ENCODE measurements around the gene COG5. TPM values are rescaled to one million over a fixed set of nuclear protein-coding genes. Genes with fewer than 3 reads are reported as not detected.

The COG5 gene
- total and polyA plus RNA-seq, 2 of the 8 experiments (the other 6 are each of a cell fraction or from before 2014, with no cell fraction given): 10.5 to 28.1 TPM

- Histone ChIP-seq H3K18ac (ENCODE audit: extremely low read depth, low read length) (no peak overlapping the region), H2BK15ac (ENCODE audit: low read length) (no peak overlapping the region)
- FAIRE-seq: no peak
These were observed 169.4 kb downstream of the COG5 start for GRCh38 chr7:107394276-107394675.

More at GRCh38 chr7:107394276-107394675, 169.4 kb downstream of the COG5 start:
- Histone ChIP-seq H3K9ac (replicated peaks in 1 of 4; ENCODE audit: extremely low read depth in 1 of 4, low read depth in 3 of 4, low read length in 3 of 4) (no peak overlapping the region), H3K79me2 (ENCODE audit: control insufficient read depth in 1 of 2, insufficient read depth in 2 of 2, low read length in 2 of 2) (no peaks in the 10 kb centered on the region), H3K4me1 (replicated peaks in 1 of 4; ENCODE audit: control insufficient read depth in 3 of 4, insufficient read depth in 4 of 4, low read length in 3 of 4) (peaks cover 2 to 6% (median 3%) of the 10 kb centered on the region in 4 experiments; a peak in 4 of 7 replicates), H3K23ac (ENCODE audit: insufficient read length) (no peak overlapping the region), H2BK20ac (ENCODE audit: low read length) (no peak overlapping the region), H3K27ac (ENCODE audit: low read depth, low read length) (no peak overlapping the region), H2BK120ac (replicated peaks; ENCODE audit: low read depth, low read length) (no peak overlapping the region), H4K8ac (ENCODE audit: extremely low read depth, insufficient read depth, low read length) (no peak overlapping the region), H3K27me3 (replicated peaks in 1 of 4; ENCODE audit: control insufficient read depth in 3 of 4, extremely low read depth in 1 of 4, insufficient read depth in 3 of 4, low read length in 3 of 4) (no peaks in the 10 kb centered on the region), H3K4me2 (ENCODE audit: insufficient read depth in 1 of 2, low read depth in 2 of 2, low read length in 2 of 2) (no peak overlapping the region), H2BK12ac (ENCODE audit: low read depth, low read length) (no peak overlapping the region), H4K5ac (ENCODE audit: insufficient read length, low read depth, low read length) (no peak overlapping the region), H3K14ac (ENCODE audit: insufficient read length) (no peak overlapping the region), H3K23me2 (ENCODE audit: low read depth, low read length) (no peaks in the 10 kb centered on the region), H2AFZ (ENCODE audit: low read length) (no peak overlapping the region), H3K56ac (replicated peaks; ENCODE audit: insufficient read length, low read depth, low read length) (no peak overlapping the region), H2BK5ac (ENCODE audit: low read depth, low read length) (no peak overlapping the region), H3K4ac (replicated peaks; ENCODE audit: insufficient read length, low read depth, low read length) (no peak overlapping the region), H3K79me1 (ENCODE audit: low read depth, low read length) (no peaks in the 10 kb centered on the region), H3K9me3 (ENCODE audit: insufficient read depth in 2 of 2, low read depth in 1 of 2, low read length in 1 of 2) (no peaks in the 10 kb centered on the region), H4K20me1 (replicated peaks in 1 of 2; ENCODE audit: control insufficient read depth in 1 of 2, insufficient read depth in 2 of 2, low read length in 2 of 2) (peaks cover 0 to 3% of the 10 kb centered on the region in 2 experiments), H4K91ac (replicated peaks; ENCODE audit: insufficient read length, low read length) (no peak overlapping the region), H3K4me3 (ENCODE audit: extremely low read depth in 1 of 4, insufficient read depth in 2 of 4, low read depth in 3 of 4, low read length in 4 of 4) (no peak overlapping the region), H3K36me3 (ENCODE audit: control insufficient read depth in 2 of 4, insufficient read depth in 4 of 4, low read length in 3 of 4) (no peaks in the 10 kb centered on the region; a peak in 1 of 8 replicates), H2AK5ac (ENCODE audit: low read depth, low read length) (no peak overlapping the region)
- POLR2A ChIA-PET (ENCODE audit: partially characterized antibody): no interaction called here
- WGBS, 2 experiments (ENCODE audit: extremely low coverage in 1 of 2, insufficient coverage in 1 of 2, insufficient read length in 1 of 2, insufficient replicate concordance in 2 of 2, low coverage in 1 of 2, low lambda C conversion rate in 2 of 2, missing lambda C conversion rate in 1 of 2): 83% methylated on average over 1 of the region's 1 CpG; no CpG with 5 or more reads in 1 of the 2 experiments
- no peak for TF ChIP-seq FOSL1 (IDR thresholded peaks at IDR 0.05; ENCODE audit: insufficient read depth, low read depth, low read length)
- no peak for TF ChIP-seq GTF2F1 (IDR thresholded peaks at IDR 0.05; ENCODE audit: borderline replicate concordance, low read depth, low read length)
- TF ChIP-seq CTBP2 (IDR thresholded peaks at IDR 0.05; ENCODE audit: borderline replicate concordance, insufficient read depth, insufficient read length, low read length): no peak
- no peak for TF ChIP-seq POU5F1 (IDR thresholded peaks at IDR 0.05; ENCODE audit: low read depth, low read length)
- no peak for TF ChIP-seq KDM4A (IDR thresholded peaks at IDR 0.05; ENCODE audit: low read depth, low read length, severe bottlenecking)
- TF ChIP-seq POLR2A (IDR thresholded peaks at IDR 0.05; ENCODE audit: control extremely low read depth in 1 of 2, low read depth in 2 of 2, low read length in 2 of 2): no peak
- TF ChIP-seq USF2 (IDR thresholded peaks at IDR 0.05; ENCODE audit: low read length): no peak
- no peak for TF ChIP-seq RXRA (IDR thresholded peaks at IDR 0.05; ENCODE audit: insufficient read depth, low read depth, low read length)
- TF ChIP-seq HDAC6 (IDR thresholded peaks at IDR 0.05; ENCODE audit: low read depth, low read length): no peak
- no peak for TF ChIP-seq SP1 (IDR thresholded peaks at IDR 0.05; ENCODE audit: low read depth, low read length)
- no peak for TF ChIP-seq CEBPB (IDR thresholded peaks at IDR 0.05; ENCODE audit: low read depth, low read length)
- no peak for TF ChIP-seq CHD1 (IDR thresholded peaks at IDR 0.05; ENCODE audit: low read depth, low read length)
- CTCF ChIA-PET (ENCODE audit: partially characterized antibody): no interaction called here
- DNase-seq (ENCODE audit: low read depth in 1 of 2, low spot score in 2 of 2): no peak
